HG03097 (cell line): Measurements from ENCODE around the gene RASGRF2.
"Not testable (repeated sequence)": the region's sequence is repeated elsewhere in the genome, so short reads cannot be mapped to it uniquely, and the experiment has no call there.

Experiments used
- ATAC-seq: cut with Tn5 transposase; IDR thresholded peaks from one replicate; pipeline ENCODE4 v1.9.1; 2021; ENCODE audit not compliant: unreplicated experiment, low FRiP score

The RASGRF2 gene

DNA sequence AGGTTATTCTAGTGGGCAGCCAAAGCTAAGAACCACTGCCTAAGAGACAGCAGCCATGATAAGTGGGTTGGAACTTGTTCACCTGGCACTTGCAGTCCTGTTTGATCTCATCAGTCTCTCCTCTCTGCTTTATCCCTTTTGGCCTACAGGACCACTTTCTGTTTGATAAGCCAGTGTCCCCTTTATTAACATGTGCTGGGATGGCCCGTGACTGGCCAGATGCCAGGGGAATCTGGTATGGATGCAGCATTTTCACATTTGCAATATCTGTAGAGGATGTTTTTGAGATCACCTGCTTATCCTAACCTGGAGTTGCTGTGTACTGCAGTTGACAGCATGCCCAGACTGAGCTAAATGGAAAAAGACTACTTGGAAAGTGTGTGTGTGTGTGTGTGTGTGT, 296.6 kb downstream of the RASGRF2 start:
- no peak for ATAC-seq

- ATAC-seq, result not testable (repeated sequence)
Observed at GRCh38 chr5:81262796-81263195, 302.6 kb downstream of the RASGRF2 start.

DNA sequence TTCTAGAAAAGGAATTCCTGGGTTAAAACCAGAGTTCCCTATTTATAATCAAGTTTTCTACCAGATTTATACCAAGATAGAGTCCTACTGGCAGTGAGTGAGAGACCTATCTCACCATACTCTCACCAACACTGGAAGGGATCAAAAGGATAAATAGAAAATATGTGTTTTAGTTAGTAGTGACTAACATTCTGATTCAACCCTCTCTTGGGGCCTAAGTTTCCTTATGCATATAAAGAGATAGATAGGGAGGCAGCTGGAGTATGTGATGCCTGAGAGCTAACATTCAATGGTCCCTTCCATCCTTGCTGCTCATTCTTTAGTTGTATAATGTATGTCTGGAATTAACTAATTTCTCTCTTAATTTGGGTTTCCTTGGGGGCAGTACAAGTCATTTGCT, 304.9 kb downstream of the RASGRF2 start:
- no peak for ATAC-seq

GRCh38 chr5:81268521-81269196, 308.5 kb downstream of the RASGRF2 start:
- no peak for ATAC-seq

DNA sequence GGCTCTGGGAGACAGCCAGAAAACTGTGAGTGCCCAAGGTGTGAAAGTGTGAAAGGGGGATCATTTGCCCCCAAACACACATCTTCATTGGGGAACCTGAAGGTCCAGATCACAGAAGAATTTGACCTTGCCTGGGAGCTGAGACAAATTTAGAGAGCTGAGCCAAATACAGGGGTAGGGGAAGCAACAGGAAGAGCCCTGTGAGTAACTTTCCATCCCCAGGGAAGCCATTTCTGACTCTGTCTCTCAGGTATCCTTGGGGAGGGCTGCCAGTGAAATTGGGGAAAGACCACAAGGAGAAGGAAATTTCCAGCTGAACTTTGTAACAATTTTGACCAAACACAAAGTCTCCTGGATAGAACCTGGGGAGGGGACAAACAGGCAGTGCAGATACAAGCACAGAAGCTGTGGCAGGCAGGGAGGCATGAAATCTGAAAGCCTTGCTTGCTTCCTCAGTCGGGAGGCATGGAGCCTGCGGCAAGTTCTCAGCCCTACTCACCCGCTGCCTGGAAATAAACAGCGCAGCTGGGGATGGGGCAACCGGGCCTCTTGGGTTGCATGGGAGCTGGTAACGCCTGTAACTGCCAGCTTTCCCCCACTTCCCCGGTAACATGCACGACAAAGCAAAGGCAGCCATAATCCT, 309.7 kb downstream of the RASGRF2 start:
- no peak for ATAC-seq

DNA sequence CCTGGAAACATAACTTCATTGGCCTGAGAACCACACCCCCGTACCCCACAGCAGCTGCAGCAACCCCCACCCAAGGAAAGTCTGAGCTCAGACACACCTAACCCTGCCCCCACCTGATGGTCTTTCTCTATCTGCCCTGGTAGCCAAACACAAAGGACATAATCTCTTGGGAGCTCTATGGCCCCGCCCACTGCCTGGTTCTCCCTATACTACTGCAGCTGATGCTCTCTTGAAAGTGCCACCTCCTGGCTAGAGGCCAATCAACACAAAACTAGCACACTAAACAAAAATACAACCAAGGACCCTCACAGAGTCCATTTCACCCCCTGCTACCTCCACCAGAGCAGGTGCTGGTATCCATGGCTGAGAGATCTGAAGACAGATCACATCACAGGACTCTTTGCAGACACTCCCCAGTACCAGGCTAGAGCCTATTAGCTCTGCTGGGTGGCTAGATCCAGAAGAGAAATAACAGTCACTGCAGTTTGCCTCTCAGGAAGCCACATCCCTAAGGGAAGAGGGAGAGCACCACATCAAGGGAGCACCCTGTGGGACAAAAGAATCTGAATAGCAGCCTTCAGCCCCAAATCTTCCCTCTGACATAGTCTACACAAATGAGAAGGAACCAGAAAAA, 310.3 kb downstream of the RASGRF2 start:
- not testable (repeated sequence) for ATAC-seq
